Measurements from ENCODE around the gene SIX2.

- TF ChIP-seq CTCF (IDR thresholded peaks at IDR 0.05; ENCODE audit: insufficient read depth, low read depth, low read length) (no peak), EZH2 (IDR thresholded peaks at IDR 0.05; ENCODE audit: insufficient read depth, low read length) (no peak)
Measured at GRCh38 chr2:45014831-45015230, 5.6 kb upstream of the SIX2 start.
